GM23338 (cell line): Measurements from ENCODE around the gene ST6GALNAC6. TPM values are rescaled to one million over a fixed set of nuclear protein-coding genes. Genes with fewer than 3 reads are reported as not detected.
A peak's percentile ranks its signal among the peaks of the same experiment; 100 is the strongest.

Source experiments
- ATAC-seq: fragments of 200-7000 bp; cut with Tn5 transposase; 3 replicates; pipeline ENCODE4 v1.9.1; 2020
- DNase-seq: peaks from one replicate; pipeline ENCODE4 v3.0.0-alpha.2; 2015; ENCODE audit warnings: low spot score
- H2AFZ ChIP-seq: fragments of 200-600 bp; sonication (generic); 2 replicates; pipeline ENCODE4 v1.8.0; 2016; ENCODE audit warnings: antibody characterized with exemption, mild to moderate bottlenecking, moderate library complexity
- H3F3A ChIP-seq: fragments of 200-600 bp; sonication (generic); replicated peaks from 2 replicates; pipeline ENCODE4 v1.8.0; 2017; ENCODE audit warnings: antibody characterized with exemption, mixed run types, low read depth
- H3K27ac ChIP-seq: fragments of 200-600 bp; sonication (generic); 2 replicates; pipeline ENCODE4 v1.6.1; 2016; ENCODE audit warnings: low read depth
- H3K27me3 ChIP-seq: fragments of 200-600 bp; sonication (generic); 2 replicates; pipeline ENCODE4 v1.8.0; 2016; ENCODE audit warnings: mild to moderate bottlenecking, mixed run types, moderate library complexity; ENCODE audit not compliant: insufficient read depth
- H3K36me3 ChIP-seq: fragments of 200-600 bp; sonication (generic); 2 replicates; pipeline ENCODE4 v1.8.0; 2016; ENCODE audit warnings: mild to moderate bottlenecking; ENCODE audit not compliant: insufficient read depth
- H3K4me1 ChIP-seq: fragments of 200-600 bp; sonication (generic); 2 replicates; pipeline ENCODE4 v1.8.0; 2016; ENCODE audit warnings: mild to moderate bottlenecking, moderate library complexity; ENCODE audit not compliant: insufficient read depth
- H3K4me2 ChIP-seq: fragments of 200-600 bp; sonication (generic); 2 replicates; pipeline ENCODE4 v1.7.1; 2017; ENCODE audit warnings: mixed run types
- H3K4me3 ChIP-seq: fragments of 200-600 bp; sonication (generic); 2 replicates; pipeline ENCODE4 v1.6.1; 2016; ENCODE audit warnings: mixed run types
- H3K79me2 ChIP-seq: fragments of 200-600 bp; sonication (generic); replicated peaks from 2 replicates; pipeline ENCODE4 v1.8.0; 2017; ENCODE audit warnings: mild to moderate bottlenecking; ENCODE audit not compliant: insufficient read depth
- H3K9me2 ChIP-seq: fragments of 200-600 bp; sonication (generic); 2 replicates; pipeline ENCODE4 v1.8.0; 2017; ENCODE audit not compliant: insufficient read depth
- H4K20me1 ChIP-seq: fragments of 200-600 bp; sonication (generic); replicated peaks from 2 replicates; pipeline ENCODE4 v1.8.0; 2017; ENCODE audit warnings: mild to moderate bottlenecking; ENCODE audit not compliant: insufficient read depth
- H3K27ac Mint-ChIP-seq: 2 replicates; pipeline ENCODE4 v1.8.0; 2020; ENCODE audit warnings: inconsistent platforms, mild to moderate bottlenecking, moderate library complexity, mixed read lengths
- H3K27me3 Mint-ChIP-seq: 3 replicates; pipeline ENCODE4 v1.8.0; 2022; ENCODE audit warnings: low read depth, mild to moderate bottlenecking, moderate library complexity, mixed read lengths, inconsistent platforms; ENCODE audit not compliant: insufficient read depth, poor library complexity
- H3K36me3 Mint-ChIP-seq: 3 replicates; pipeline ENCODE4 v1.8.0; 2021; ENCODE audit warnings: low read depth, mild to moderate bottlenecking, inconsistent platforms, moderate library complexity, mixed read lengths
- H3K4me1 Mint-ChIP-seq: 3 replicates; pipeline ENCODE4 v1.8.0; 2020; ENCODE audit warnings: mild to moderate bottlenecking, inconsistent platforms, mixed read lengths
- H3K4me3 Mint-ChIP-seq: 3 replicates; pipeline ENCODE4 v1.8.0; 2021; ENCODE audit warnings: moderate library complexity, mild to moderate bottlenecking, inconsistent platforms, mixed read lengths
- H3K9me3 Mint-ChIP-seq: 3 replicates; pipeline ENCODE4 v1.8.0; 2020; ENCODE audit warnings: moderate library complexity, mild to moderate bottlenecking, inconsistent platforms, mixed read lengths
- CREB1 ChIP-seq: fragments of 250-450 bp; sonication (Bioruptor Pico); IDR thresholded peaks from 2 replicates; pipeline ENCODE4 v1.5.0; 2020; ENCODE audit warnings: low read depth, mild to moderate bottlenecking, moderate library complexity
- CTCF ChIP-seq, 2 experiments: fragments of 200-600 bp in 1 of 2; sonication (generic) in 1 of 2; conservative IDR thresholded peaks; 2 replicates each; pipeline versions ENCODE4 v1.5.1 to v1.6.1; 2016 to 2017; ENCODE audit warnings: antibody characterized with exemption in 2 of 2, low read depth in 2 of 2, mild to moderate bottlenecking in 2 of 2, moderate library complexity in 1 of 2
- ETS1 ChIP-seq: IDR thresholded peaks from 2 replicates; pipeline ENCODE4 v1.6.1; 2016; ENCODE audit warnings: antibody characterized with exemption
- EZH2phosphoT487 ChIP-seq: fragments of 200-600 bp; sonication (generic); IDR thresholded peaks from one replicate; pipeline ENCODE4 v1.8.1; 2018; ENCODE audit warnings: antibody characterized with exemption; ENCODE audit not compliant: unreplicated experiment
- REST ChIP-seq: IDR thresholded peaks from one replicate; pipeline ENCODE4 v1.6.1; 2018; ENCODE audit warnings: antibody characterized with exemption; ENCODE audit not compliant: unreplicated experiment
- STAT1 ChIP-seq: IDR thresholded peaks from one replicate; pipeline ENCODE4 v1.6.1; 2016; ENCODE audit warnings: antibody characterized with exemption; ENCODE audit not compliant: unreplicated experiment
- ZNF331 ChIP-seq: fragments of 250-450 bp; sonication (Bioruptor Pico); IDR thresholded peaks from 2 replicates; pipeline ENCODE4 v1.5.0; 2020; ENCODE audit warnings: low read depth, mild to moderate bottlenecking, moderate library complexity
- polyA plus RNA-seq: library from polyadenylated mRNA; unstranded; fragments of >200 nt; fragmentation: Nextera tagmentation; extraction: Ambion mirVana; gene quantifications from 2 replicates; pipeline ENCODE4 v1.2.1, GENCODE V29; 2016
- total RNA-seq: library from RNA; depleted of rRNA; stranded (reverse); fragments of >200 nt; shearing (Covaris generic); gene quantifications from 2 replicates; pipeline ENCODE4 v1.2.3, GENCODE V29; 2014

Gene ST6GALNAC6
- total and polyA plus RNA-seq, 2 experiments from 2014 or later = 20.7 to 39.2 TPM

GRCh38 chr9:127869310-127870152 lies 29.9 kb downstream of the ST6GALNAC6 start:
- no peaks in the 10 kb centered on the region for H4K20me1 ChIP-seq
- H3K4me2 ChIP-seq = no peak overlapping the region
- H3K4me3 Mint-ChIP-seq = no peak overlapping the region
- DNase-seq = peak; percentile 94
- no peaks in the 10 kb centered on the region for H3K9me3 Mint-ChIP-seq
- H3K9me2 ChIP-seq = no peaks in the 10 kb centered on the region
- peak; percentile 79 to 98 for TF ChIP-seq CTCF (conservative IDR thresholded peaks at IDR 0.05; ENCODE audit: low read depth in 2 of 2)
- TF ChIP-seq REST = no peak
- no peak overlapping the region for H3K27ac ChIP-seq
- H3K79me2 ChIP-seq = no peaks in the 10 kb centered on the region
- H3K27me3 Mint-ChIP-seq = peaks cover 14% of the 10 kb centered on the region
- no peaks in the 10 kb centered on the region for H3K27me3 ChIP-seq
- no peak overlapping the region for H3K4me3 ChIP-seq
- peak; percentile 91 for ATAC-seq
- H3K4me1 Mint-ChIP-seq = peaks cover 20% of the 10 kb centered on the region
- H2AFZ ChIP-seq = no peak overlapping the region
- H3F3A ChIP-seq = 0 out of 2 replicates have a peak, but pooled peaks cover 7% of the 10 kb centered on the region
- no peaks in the 10 kb centered on the region for H3K36me3 ChIP-seq
- H3K36me3 Mint-ChIP-seq = 0 out of 3 replicates have a peak, but pooled peaks cover 4% of the 10 kb centered on the region
- H3K27ac Mint-ChIP-seq = no peak overlapping the region
- no peaks in the 10 kb centered on the region; the same call in 1 of the 2 replicates for H3K4me1 ChIP-seq

GRCh38 chr9:127868278-127868902 lies 31.0 kb downstream of the ST6GALNAC6 start:
- H3K27ac ChIP-seq = no peak overlapping the region
- no peak overlapping the region; the same call in 2 of the 3 replicates for H3K4me3 Mint-ChIP-seq
- 0 out of 2 replicates have a peak, but pooled peaks cover 7% of the 10 kb centered on the region for H3F3A ChIP-seq
- ATAC-seq = peak; percentile 38
- no peaks in the 10 kb centered on the region for H3K9me2 ChIP-seq
- peaks cover 20% of the 10 kb centered on the region for H3K4me1 Mint-ChIP-seq
- 0 out of 3 replicates have a peak, but pooled peaks cover 4% of the 10 kb centered on the region for H3K36me3 Mint-ChIP-seq
- peaks cover 14% of the 10 kb centered on the region for H3K27me3 Mint-ChIP-seq
- no peak for DNase-seq
- H3K9me3 Mint-ChIP-seq = no peaks in the 10 kb centered on the region
- H4K20me1 ChIP-seq = no peaks in the 10 kb centered on the region
- no peak overlapping the region for H3K27ac Mint-ChIP-seq
- no peak overlapping the region for H3K4me2 ChIP-seq
- H2AFZ ChIP-seq = no peak overlapping the region
- no peaks in the 10 kb centered on the region for H3K79me2 ChIP-seq
- no peaks in the 10 kb centered on the region; the same call in 1 of the 2 replicates for H3K4me1 ChIP-seq
- no peaks in the 10 kb centered on the region for H3K27me3 ChIP-seq
- H3K36me3 ChIP-seq = no peaks in the 10 kb centered on the region
- no peak overlapping the region for H3K4me3 ChIP-seq
- TF ChIP-seq ZNF331 (CRISPR knock-in tag) = no peak
- TF ChIP-seq EZH2phosphoT487 = no peak
- no peak for TF ChIP-seq STAT1
- no peak for TF ChIP-seq CREB1 (CRISPR knock-in tag)
- TF ChIP-seq ETS1 = no peak
